Gastrocnemius medialis (tissue), 4 donors: ENCODE data around the gene HSPB6. TPM values are rescaled to one million over a fixed set of nuclear protein-coding genes. Genes with fewer than 3 reads are reported as not detected.

Experiments used
- ATAC-seq, 2 donors: fragments of 150-250 bp; one replicate each; pipeline ENCODE4 v1.9.1; 2016
- DNase-seq, 2 donors: peaks; one replicate each; pipeline ENCODE4 v3.0.0-alpha.2; 2019
- H3K27ac ChIP-seq, 4 donors: fragments of 200-600 bp; sonication (generic); 1 replicate in 1 of 4; 2 replicates in 3 of 4; pipeline ENCODE4 v1.5.1; 2016 to 2018; ENCODE audit warnings: mild to moderate bottlenecking in 2 of 4, moderate library complexity in 1 of 4
- H3K27me3 ChIP-seq, 3 donors: fragments of 200-600 bp; sonication (generic) in 2 of 3; 1 replicate in 1 of 3; 2 replicates in 2 of 3; pipeline versions ENCODE4 v1.5.1 to v1.6.0; 2016 to 2019; ENCODE audit warnings: mild to moderate bottlenecking in 1 of 3, moderate library complexity in 1 of 3
- H3K36me3 ChIP-seq, 2 donors: fragments of 200-600 bp; sonication (generic) in 1 of 2; one replicate each; pipeline ENCODE4 v1.5.1; 2017 to 2018
- H3K4me1 ChIP-seq, 2 donors: fragments of 200-600 bp; sonication (generic) in 1 of 2; one replicate each; pipeline ENCODE4 v1.5.1; 2016 to 2017; ENCODE audit warnings: mild to moderate bottlenecking in 2 of 2
- H3K4me3 ChIP-seq, 4 donors: fragments of 200-600 bp; sonication (generic) in 3 of 4; 1 replicate in 1 of 4; 2 replicates in 3 of 4; pipeline ENCODE4 v1.5.1; 2016 to 2019; ENCODE audit warnings: mild to moderate bottlenecking in 2 of 4
- H3K9me3 ChIP-seq, 3 donors: fragments of 200-600 bp; sonication (generic) in 2 of 3; 1 replicate in 1 of 3; 2 replicates in 2 of 3; pipeline ENCODE4 v1.5.1; 2016 to 2019
- POLR2A ChIP-seq, 2 donors: fragments of 450-650 bp; IDR thresholded peaks; one replicate each; pipeline ENCODE4 v1.6.1; 2017; ENCODE audit warnings: antibody characterized with exemption in 2 of 2, mild to moderate bottlenecking in 2 of 2, moderate library complexity in 2 of 2
- in situ Hi-C, 4 donors: fragments of 200-750 bp; cut with MboI; loops; one replicate each; pipeline versions ENCODE4 v1.15.0 to v1.8.0; 2017; ENCODE audit warnings: low sequenced_read_pairs in 4 of 4
- intact Hi-C: fragments of 100-400 bp; cut with DNase I; formaldehyde crosslinking; loops from one replicate; pipeline ENCODE4 v1.15.1; 2023; ENCODE audit warnings: low total_unique reads
- total RNA-seq, 4 donors: library from RNA; depleted of rRNA; stranded (reverse); fragments of >200 nt; gene quantifications; one replicate each; pipeline versions ENCODE4 v1.1.0 to v1.2.3, GENCODE V29; 2016
- TF ChIP-seq, protein P1 (sequence below), 5 experiments: fragments of 450-650 bp in 3 of 5; fragments of 200-600 bp in 2 of 5; sonication (generic) in 2 of 5; IDR thresholded peaks in 4 of 5; conservative IDR thresholded peaks in 1 of 5; 1 replicate in 4 of 5; 2 replicates in 1 of 5; pipeline ENCODE4 v1.5.1; 2016 to 2019; ENCODE audit warnings: antibody characterized with exemption in 5 of 5, mild to moderate bottlenecking in 3 of 5, moderate library complexity in 3 of 5

Gene HSPB6
- total RNA-seq, 4 donors from 2014 or later, result 79.8 to 241 (median 139) TPM

DNA sequence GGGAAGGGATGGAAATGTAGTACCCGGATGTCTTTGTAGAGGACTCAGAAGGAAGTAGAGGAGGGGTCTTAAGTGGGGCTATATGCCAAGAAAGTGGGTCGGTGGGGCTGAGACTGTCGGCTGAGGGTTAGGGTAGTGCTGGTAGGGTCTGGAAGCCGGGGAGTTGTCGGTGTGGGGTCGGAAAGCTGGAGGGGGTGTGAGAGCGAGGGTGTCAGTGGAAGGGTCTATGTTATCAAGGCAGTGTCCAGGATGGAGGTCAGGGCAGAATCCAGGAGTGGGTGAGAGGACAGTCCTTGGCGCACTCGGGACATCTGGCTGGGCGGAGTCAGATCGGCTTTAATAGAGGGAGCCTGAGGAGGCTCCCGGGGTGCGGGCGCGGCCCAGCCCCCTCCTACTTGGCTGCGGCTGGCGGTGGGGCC lies 1.7 kb downstream of the HSPB6 start:
- in situ Hi-C loops, result loop anchor here in 1 of 4 donors (25.0 kb wide), 1 partner anchor 382 kb away; the partner anchor contains the start of gene CAPNS1
- Histone ChIP-seq H3K27me3 (no peaks in the 10 kb centered on the region), H3K4me3 (peak overlapping the region; percentile 57 to 84 (median 74)), H3K36me3 (peaks cover 0 to 16% of the 10 kb centered on the region in 2 donors), H3K4me1 (peaks cover 23 to 43% of the 10 kb centered on the region in 2 donors), H3K27ac (peak overlapping the region; percentile 89 to 97 (median 95)), H3K9me3 (no peaks in the 10 kb centered on the region)
- ATAC-seq (peak; percentile 1 to 7), DNase-seq (no peak)
- TF ChIP-seq, protein P1, sequence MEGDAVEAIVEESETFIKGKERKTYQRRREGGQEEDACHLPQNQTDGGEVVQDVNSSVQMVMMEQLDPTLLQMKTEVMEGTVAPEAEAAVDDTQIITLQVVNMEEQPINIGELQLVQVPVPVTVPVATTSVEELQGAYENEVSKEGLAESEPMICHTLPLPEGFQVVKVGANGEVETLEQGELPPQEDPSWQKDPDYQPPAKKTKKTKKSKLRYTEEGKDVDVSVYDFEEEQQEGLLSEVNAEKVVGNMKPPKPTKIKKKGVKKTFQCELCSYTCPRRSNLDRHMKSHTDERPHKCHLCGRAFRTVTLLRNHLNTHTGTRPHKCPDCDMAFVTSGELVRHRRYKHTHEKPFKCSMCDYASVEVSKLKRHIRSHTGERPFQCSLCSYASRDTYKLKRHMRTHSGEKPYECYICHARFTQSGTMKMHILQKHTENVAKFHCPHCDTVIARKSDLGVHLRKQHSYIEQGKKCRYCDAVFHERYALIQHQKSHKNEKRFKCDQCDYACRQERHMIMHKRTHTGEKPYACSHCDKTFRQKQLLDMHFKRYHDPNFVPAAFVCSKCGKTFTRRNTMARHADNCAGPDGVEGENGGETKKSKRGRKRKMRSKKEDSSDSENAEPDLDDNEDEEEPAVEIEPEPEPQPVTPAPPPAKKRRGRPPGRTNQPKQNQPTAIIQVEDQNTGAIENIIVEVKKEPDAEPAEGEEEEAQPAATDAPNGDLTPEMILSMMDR (IDR thresholded peaks at IDR 0.05 in 4 of 5, conservative IDR thresholded peaks at IDR 0.05 in 1 of 5), result no peak
- peak in 1 of 2 donors; percentile 74 for TF ChIP-seq POLR2A (IDR thresholded peaks at IDR 0.05)
- intact Hi-C loops, result loop anchor here (1.0 to 10.0 kb wide), 6 partner anchors 38 to 713 kb away; partner anchors contain the start of genes COX6B1, COX7A1, HPN and USF2

DNA sequence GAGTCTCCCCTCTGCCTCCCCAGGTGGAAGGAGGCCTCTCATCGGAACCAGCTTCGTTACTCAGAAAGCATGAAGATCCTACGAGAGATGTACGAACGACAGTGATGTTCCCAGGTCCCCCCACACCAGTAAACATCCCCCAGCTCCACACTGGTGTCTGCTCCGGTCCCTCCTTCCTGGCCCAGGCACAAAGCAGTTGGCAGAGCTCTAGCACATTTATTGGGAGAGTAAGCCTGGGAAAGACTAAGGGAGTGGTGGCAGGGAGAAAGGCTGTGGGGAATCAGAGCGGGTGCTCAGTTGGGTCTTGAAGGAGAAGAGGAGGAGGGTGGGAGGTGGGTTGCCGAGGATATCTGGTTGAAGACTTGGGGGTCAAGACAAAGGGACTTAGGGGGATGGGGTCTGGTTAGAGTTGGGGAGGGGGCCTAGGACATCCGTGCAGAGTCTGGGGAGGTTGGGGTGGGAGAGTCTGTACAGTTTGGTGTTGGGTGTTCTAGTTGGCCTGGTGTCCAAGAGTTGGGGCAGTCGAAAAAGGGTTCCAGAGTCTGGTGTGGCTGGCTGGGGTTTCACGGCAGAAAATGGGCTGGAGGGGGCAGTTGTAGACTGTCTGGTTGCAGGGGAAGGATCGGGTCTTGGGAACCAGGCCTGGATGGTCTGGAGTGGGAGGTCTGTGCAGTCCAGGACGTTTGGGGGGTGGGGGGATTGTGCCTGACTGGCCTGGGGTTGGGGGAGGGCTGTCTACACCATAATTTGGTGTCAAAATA lies 2.3 kb downstream of the HSPB6 start:
- TF ChIP-seq, protein P1 (IDR thresholded peaks at IDR 0.05 in 4 of 5, conservative IDR thresholded peaks at IDR 0.05 in 1 of 5), result no peak
- no peak for TF ChIP-seq POLR2A (IDR thresholded peaks at IDR 0.05)
- Histone ChIP-seq H3K4me1 (peaks cover 23 to 46% of the 10 kb centered on the region in 2 donors), H3K36me3 (peaks cover 0 to 16% of the 10 kb centered on the region in 2 donors), H3K27ac (peak overlapping the region; percentile 89 to 97 (median 95)), H3K4me3 (peak overlapping the region in 3 of 4 donors; percentile 72 to 84 (median 76)), H3K9me3 (no peaks in the 10 kb centered on the region), H3K27me3 (no peaks in the 10 kb centered on the region)
- DNase-seq (no peak), ATAC-seq (no peak)
- intact Hi-C loops, result loop anchor here (1.0 to 10.0 kb wide), 6 partner anchors 37 to 712 kb away; partner anchors contain the start of genes COX6B1, COX7A1, HPN and USF2
- in situ Hi-C loops, result loop anchor here in 1 of 4 donors (25.0 kb wide), 1 partner anchor 383 kb away; the partner anchor contains the start of gene CAPNS1

DNA sequence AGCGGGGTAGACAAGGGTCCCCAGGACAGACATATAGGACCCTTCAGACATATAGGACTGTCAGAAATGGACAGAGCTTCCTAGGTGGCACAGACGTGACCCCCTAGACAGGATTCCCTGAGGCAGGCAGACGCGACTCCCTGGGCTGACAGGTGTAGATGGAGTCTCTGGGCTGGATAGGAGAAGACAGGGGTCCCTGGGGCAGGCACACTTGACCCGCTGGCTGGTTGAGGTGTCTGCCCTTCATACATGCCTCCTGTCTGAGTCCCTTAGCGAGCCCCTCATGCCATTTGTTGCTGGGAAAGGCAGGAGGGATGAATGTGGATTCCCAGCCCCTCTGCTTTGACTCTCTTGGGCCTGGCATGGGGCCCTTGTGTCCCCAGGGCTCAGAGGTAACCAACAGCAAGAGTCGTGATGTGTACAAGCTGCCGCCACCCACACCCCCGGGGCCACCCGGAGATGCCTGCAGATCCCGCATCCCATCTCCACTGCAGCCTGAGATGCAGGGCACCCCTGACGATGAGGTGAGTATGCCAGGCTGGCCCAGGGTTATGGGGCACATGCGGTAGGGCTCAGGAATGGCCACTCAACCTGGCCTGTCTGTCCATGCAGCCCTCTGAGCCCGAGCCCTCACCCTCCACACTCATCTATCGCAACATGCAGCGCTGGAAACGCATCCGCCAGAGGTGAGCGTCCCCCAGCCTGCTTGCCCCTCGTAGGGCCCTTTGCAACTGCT lies 3.0 kb downstream of the HSPB6 start:
- intact Hi-C loops, result loop anchor here (10.0 kb wide), 1 partner anchor 461 kb away; the partner anchor contains the start of genes ZNF146 and ZNF565
- Histone ChIP-seq H3K4me1 (peaks cover 25 to 50% of the 10 kb centered on the region in 2 donors), H3K27me3 (no peaks in the 10 kb centered on the region), H3K36me3 (peaks cover 0 to 16% of the 10 kb centered on the region in 2 donors), H3K27ac (peak overlapping the region; percentile 89 to 97 (median 95)), H3K4me3 (no peak overlapping the region), H3K9me3 (no peaks in the 10 kb centered on the region)
- DNase-seq (no peak), ATAC-seq (no peak)
- TF ChIP-seq, protein P1 (IDR thresholded peaks at IDR 0.05 in 4 of 5, conservative IDR thresholded peaks at IDR 0.05 in 1 of 5), result no peak
- no peak for TF ChIP-seq POLR2A (IDR thresholded peaks at IDR 0.05)
- in situ Hi-C loops, result loop anchor here in 1 of 4 donors (25.0 kb wide), 1 partner anchor 383 kb away; the partner anchor contains the start of gene CAPNS1

DNA sequence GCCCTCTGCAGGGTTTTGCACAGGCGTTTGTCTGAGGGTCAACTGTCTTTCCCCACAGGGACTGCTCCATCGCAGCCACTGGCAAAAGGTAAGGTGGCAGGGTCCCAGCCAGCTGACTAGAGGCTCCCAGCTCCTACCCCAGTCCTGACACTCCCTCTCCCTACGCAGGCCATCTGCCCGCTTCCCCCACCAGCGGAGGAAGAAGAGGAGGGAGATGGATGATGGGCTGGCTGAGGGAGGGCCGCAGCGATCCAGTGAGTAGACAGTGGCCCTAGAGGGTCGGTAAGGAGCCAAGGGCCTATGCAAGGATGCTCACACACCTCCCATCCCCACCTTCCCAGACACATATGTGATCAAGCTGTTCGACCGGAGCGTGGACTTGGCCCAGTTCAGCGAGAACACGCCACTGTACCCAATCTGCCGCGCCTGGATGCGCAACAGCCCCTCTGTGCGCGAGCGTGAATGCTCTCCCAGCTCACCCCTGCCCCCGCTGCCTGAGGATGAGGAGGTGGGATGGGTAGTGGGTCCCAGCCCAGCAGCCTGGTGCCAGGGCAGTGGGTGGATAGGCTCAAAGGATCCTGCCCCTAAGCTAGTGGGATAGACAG lies 4.0 kb downstream of the HSPB6 start:
- Histone ChIP-seq H3K27me3 (no peaks in the 10 kb centered on the region), H3K9me3 (no peaks in the 10 kb centered on the region), H3K36me3 (peaks cover 0 to 16% of the 10 kb centered on the region in 2 donors), H3K4me1 (peaks cover 24 to 49% of the 10 kb centered on the region in 2 donors), H3K4me3 (no peak overlapping the region), H3K27ac (peak overlapping the region; percentile 89 to 97 (median 95))
- in situ Hi-C loops, result loop anchor here in 1 of 4 donors (25.0 kb wide), 1 partner anchor 384 kb away; the partner anchor contains the start of gene CAPNS1
- no peak for DNase-seq
- TF ChIP-seq, protein P1 (IDR thresholded peaks at IDR 0.05 in 4 of 5, conservative IDR thresholded peaks at IDR 0.05 in 1 of 5), result no peak
- no peak for TF ChIP-seq POLR2A (IDR thresholded peaks at IDR 0.05)
- intact Hi-C loops, result loop anchor here (10.0 kb wide), 1 partner anchor 462 kb away; the partner anchor contains the start of genes ZNF146 and ZNF565
- ATAC-seq, result no peak
